ENCODE results near the gene CACNA1I.

CACNA1I gene

DNA sequence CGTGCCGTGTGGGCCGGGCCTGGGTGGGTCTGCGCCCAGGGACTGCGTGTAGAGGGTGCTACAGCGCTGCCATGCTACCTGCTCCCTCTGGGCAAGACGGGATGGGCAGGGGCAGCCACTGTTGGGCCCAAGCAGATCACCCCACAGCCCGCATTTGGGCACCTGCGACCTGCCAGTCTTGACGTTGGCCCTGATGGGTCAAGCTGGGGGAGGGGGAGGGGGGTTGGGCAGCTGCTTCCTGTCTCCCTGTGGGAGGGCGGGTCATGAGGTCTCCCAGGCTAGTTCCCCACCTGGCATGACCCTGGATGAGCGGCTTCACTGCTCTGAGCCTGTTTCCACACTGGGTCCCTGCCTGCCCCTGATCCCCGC, 35.2 kb upstream of the CACNA1I start:
- peaks cover 3 to 13% of the 10 kb centered on the region in 2 experiments; a peak in 2 of 3 replicates for H3K36me3 ChIP-seq (ENCODE audit: control insufficient read depth in 2 of 2, insufficient read depth in 1 of 2, low read length in 2 of 2)
- TF ChIP-seq, protein P1, sequence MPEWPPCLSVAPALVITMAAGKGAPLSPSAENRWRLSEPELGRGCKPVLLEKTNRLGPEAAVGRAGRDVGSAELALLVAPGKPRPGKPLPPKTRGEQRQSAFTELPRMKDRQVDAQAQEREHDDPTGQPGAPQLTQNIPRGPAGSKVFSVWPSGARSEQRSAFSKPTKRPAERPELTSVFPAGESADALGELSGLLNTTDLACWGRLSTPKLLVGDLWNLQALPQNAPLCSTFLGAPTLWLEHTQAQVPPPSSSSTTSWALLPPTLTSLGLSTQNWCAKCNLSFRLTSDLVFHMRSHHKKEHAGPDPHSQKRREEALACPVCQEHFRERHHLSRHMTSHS (tag by site-specific recombination; IDR thresholded peaks at IDR 0.05): no peak
- TF ChIP-seq, protein P2, sequence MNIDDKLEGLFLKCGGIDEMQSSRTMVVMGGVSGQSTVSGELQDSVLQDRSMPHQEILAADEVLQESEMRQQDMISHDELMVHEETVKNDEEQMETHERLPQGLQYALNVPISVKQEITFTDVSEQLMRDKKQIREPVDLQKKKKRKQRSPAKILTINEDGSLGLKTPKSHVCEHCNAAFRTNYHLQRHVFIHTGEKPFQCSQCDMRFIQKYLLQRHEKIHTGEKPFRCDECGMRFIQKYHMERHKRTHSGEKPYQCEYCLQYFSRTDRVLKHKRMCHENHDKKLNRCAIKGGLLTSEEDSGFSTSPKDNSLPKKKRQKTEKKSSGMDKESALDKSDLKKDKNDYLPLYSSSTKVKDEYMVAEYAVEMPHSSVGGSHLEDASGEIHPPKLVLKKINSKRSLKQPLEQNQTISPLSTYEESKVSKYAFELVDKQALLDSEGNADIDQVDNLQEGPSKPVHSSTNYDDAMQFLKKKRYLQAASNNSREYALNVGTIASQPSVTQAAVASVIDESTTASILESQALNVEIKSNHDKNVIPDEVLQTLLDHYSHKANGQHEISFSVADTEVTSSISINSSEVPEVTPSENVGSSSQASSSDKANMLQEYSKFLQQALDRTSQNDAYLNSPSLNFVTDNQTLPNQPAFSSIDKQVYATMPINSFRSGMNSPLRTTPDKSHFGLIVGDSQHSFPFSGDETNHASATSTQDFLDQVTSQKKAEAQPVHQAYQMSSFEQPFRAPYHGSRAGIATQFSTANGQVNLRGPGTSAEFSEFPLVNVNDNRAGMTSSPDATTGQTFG (tag by site-specific recombination; IDR thresholded peaks at IDR 0.05; ENCODE audit: borderline replicate concordance): no peak
- TF ChIP-seq ZNF747 (tag by site-specific recombination; IDR thresholded peaks at IDR 0.05) (no peak), ZXDB (tag by site-specific recombination; IDR thresholded peaks at IDR 0.05) (no peak), ZNF394 (tag by site-specific recombination; IDR thresholded peaks at IDR 0.05; ENCODE audit: borderline replicate concordance) (no peak), SCRT1 (tag by site-specific recombination; IDR thresholded peaks at IDR 0.05; ENCODE audit: borderline replicate concordance) (no peak), ZNF211 (tag by site-specific recombination; IDR thresholded peaks at IDR 0.05; ENCODE audit: low read depth) (no peak), SCRT2 (tag by site-specific recombination; IDR thresholded peaks at IDR 0.05) (no peak), ZNF510 (tag by site-specific recombination; IDR thresholded peaks at IDR 0.05; ENCODE audit: insufficient replicate concordance) (no peak), ZFP37 (tag by site-specific recombination; IDR thresholded peaks at IDR 0.05) (no peak), OSR2 (tag by site-specific recombination; IDR thresholded peaks at IDR 0.05) (no peak), ZNF596 (tag by site-specific recombination; IDR thresholded peaks at IDR 0.05) (no peak), ZNF610 (tag by site-specific recombination; IDR thresholded peaks at IDR 0.05; ENCODE audit: borderline replicate concordance) (no peak), ZNF433 (tag by site-specific recombination; IDR thresholded peaks at IDR 0.05; ENCODE audit: low read depth) (no peak), ZNF792 (tag by site-specific recombination; IDR thresholded peaks at IDR 0.05) (no peak), ZNF112 (tag by site-specific recombination; IDR thresholded peaks at IDR 0.05) (no peak)
- TF ChIP-seq, protein P3, sequence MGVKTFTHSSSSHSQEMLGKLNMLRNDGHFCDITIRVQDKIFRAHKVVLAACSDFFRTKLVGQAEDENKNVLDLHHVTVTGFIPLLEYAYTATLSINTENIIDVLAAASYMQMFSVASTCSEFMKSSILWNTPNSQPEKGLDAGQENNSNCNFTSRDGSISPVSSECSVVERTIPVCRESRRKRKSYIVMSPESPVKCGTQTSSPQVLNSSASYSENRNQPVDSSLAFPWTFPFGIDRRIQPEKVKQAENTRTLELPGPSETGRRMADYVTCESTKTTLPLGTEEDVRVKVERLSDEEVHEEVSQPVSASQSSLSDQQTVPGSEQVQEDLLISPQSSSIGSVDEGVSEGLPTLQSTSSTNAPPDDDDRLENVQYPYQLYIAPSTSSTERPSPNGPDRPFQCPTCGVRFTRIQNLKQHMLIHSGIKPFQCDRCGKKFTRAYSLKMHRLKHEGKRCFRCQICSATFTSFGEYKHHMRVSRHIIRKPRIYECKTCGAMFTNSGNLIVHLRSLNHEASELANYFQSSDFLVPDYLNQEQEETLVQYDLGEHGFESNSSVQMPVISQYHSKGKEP (tag by site-specific recombination; IDR thresholded peaks at IDR 0.05): no peak
- TF ChIP-seq, protein P4, sequence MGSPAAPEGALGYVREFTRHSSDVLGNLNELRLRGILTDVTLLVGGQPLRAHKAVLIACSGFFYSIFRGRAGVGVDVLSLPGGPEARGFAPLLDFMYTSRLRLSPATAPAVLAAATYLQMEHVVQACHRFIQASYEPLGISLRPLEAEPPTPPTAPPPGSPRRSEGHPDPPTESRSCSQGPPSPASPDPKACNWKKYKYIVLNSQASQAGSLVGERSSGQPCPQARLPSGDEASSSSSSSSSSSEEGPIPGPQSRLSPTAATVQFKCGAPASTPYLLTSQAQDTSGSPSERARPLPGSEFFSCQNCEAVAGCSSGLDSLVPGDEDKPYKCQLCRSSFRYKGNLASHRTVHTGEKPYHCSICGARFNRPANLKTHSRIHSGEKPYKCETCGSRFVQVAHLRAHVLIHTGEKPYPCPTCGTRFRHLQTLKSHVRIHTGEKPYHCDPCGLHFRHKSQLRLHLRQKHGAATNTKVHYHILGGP (tag by site-specific recombination; IDR thresholded peaks at IDR 0.05): no peak
- TF ChIP-seq, protein P5, sequence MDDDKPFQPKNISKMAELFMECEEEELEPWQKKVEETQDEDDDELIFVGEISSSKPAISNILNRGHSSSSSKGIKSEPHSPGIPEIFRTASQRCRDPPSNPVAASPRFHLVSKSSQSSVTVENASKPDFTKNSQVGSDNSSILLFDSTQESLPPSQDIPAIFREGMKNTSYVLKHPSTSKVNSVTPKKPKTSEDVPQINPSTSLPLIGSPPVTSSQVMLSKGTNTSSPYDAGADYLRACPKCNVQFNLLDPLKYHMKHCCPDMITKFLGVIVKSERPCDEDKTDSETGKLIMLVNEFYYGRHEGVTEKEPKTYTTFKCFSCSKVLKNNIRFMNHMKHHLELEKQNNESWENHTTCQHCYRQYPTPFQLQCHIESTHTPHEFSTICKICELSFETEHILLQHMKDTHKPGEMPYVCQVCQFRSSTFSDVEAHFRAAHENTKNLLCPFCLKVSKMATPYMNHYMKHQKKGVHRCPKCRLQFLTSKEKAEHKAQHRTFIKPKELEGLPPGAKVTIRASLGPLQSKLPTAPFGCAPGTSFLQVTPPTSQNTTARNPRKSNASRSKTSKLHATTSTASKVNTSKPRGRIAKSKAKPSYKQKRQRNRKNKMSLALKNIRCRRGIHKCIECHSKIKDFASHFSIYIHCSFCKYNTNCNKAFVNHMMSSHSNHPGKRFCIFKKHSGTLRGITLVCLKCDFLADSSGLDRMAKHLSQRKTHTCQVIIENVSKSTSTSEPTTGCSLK (tag by site-specific recombination; IDR thresholded peaks at IDR 0.05): no peak
- TF ChIP-seq, protein P6, sequence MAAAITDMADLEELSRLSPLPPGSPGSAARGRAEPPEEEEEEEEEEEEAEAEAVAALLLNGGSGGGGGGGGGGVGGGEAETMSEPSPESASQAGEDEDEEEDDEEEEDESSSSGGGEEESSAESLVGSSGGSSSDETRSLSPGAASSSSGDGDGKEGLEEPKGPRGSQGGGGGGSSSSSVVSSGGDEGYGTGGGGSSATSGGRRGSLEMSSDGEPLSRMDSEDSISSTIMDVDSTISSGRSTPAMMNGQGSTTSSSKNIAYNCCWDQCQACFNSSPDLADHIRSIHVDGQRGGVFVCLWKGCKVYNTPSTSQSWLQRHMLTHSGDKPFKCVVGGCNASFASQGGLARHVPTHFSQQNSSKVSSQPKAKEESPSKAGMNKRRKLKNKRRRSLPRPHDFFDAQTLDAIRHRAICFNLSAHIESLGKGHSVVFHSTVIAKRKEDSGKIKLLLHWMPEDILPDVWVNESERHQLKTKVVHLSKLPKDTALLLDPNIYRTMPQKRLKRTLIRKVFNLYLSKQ (tag by site-specific recombination; IDR thresholded peaks at IDR 0.05; ENCODE audit: borderline replicate concordance): no peak
- no peaks in the 10 kb centered on the region for H3K9me3 ChIP-seq (ENCODE audit: control insufficient read depth, insufficient read depth, low read depth, low read length)
- CTCF ChIA-PET: interaction anchor here (0.5 to 13.7 kb wide), 38 partner anchors 10 to 1116 kb away, joined by 3 to 380 read pairs (median 5); partner anchors contain the start of gene ATF4
- POLR2A ChIA-PET: interaction anchor here (0.6 to 1.3 kb wide), 5 partner anchors 15 to 1892 kb away, joined by 3 to 7 read pairs (median 5); partner anchors contain the start of genes ATF4 and MIEF1
- H3K4me3 ChIP-seq (ENCODE audit: low read depth, low read length): no peak overlapping the region
- H3K27ac ChIP-seq (ENCODE audit: extremely low read depth, low read depth, low read length): no peak overlapping the region
- peaks cover 8% of the 10 kb centered on the region for H3K4me1 ChIP-seq (ENCODE audit: control insufficient read depth, insufficient read depth, low read length)

Data from HEK293 (cell line).